Measurements from ENCODE around the gene NARF. TPM values are rescaled to one million over a fixed set of nuclear protein-coding genes. Genes with fewer than 3 reads are reported as not detected.

NARF gene
- total RNA-seq, 1 experiment from 2014 or later, result 59.5 TPM

DNA sequence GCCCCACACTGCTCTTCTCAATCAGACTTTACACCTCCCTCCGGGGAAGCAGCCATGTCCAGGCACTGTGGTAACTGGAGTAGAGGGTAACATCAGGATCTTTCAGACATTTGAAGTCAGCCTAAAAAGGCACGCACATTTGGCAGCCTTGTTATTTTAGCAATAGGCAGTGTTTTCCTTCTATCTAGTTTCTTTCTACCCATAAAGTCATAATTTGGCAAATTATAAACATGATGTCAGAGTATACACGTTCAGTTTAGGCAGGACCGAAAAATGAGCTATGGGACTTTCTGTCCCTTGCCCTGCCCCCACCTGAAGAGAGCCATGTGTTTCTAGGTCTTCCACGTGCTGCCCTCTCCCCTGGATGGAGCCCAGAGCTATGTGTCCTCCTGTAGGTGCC is 21.1 kb downstream of the NARF start:
- no peaks in the 10 kb centered on the region for H3K4me1 ChIP-seq (ENCODE audit: insufficient read depth, low read length)
- H3K9ac ChIP-seq (ENCODE audit: low read length), result no peak overlapping the region
- H2AFZ ChIP-seq (ENCODE audit: low read length), result no peak overlapping the region
- intact Hi-C loops (cut with micrococcal nuclease), result no loop called here
- H3K27me3 ChIP-seq (ENCODE audit: low read length), result no peaks in the 10 kb centered on the region
- no peaks in the 10 kb centered on the region for H3K79me2 ChIP-seq (ENCODE audit: low read length)
- ChIA-PET POLR2A (ENCODE audit: unreplicated experiment) (no interaction called here), CTCF (no interaction called here)
- H3F3A ChIP-seq (ENCODE audit: low read length, unreplicated experiment), result no peaks in the 10 kb centered on the region
- no peaks in the 10 kb centered on the region for H4K20me1 ChIP-seq (ENCODE audit: low read length)
- BruUV-seq (replicated peaks), result no TSS peak
- ATAC-seq (no peak), DNase-seq (no peak)
- no peak overlapping the region for H3K4me3 ChIP-seq (ENCODE audit: low read length)
- H3K9me3 ChIP-seq (ENCODE audit: low read length), result no peaks in the 10 kb centered on the region
- H3K27ac ChIP-seq (ENCODE audit: low read length), result no peak overlapping the region
- H3K4me2 ChIP-seq (ENCODE audit: low read length), result no peak overlapping the region
- TF ChIP-seq, protein P1, sequence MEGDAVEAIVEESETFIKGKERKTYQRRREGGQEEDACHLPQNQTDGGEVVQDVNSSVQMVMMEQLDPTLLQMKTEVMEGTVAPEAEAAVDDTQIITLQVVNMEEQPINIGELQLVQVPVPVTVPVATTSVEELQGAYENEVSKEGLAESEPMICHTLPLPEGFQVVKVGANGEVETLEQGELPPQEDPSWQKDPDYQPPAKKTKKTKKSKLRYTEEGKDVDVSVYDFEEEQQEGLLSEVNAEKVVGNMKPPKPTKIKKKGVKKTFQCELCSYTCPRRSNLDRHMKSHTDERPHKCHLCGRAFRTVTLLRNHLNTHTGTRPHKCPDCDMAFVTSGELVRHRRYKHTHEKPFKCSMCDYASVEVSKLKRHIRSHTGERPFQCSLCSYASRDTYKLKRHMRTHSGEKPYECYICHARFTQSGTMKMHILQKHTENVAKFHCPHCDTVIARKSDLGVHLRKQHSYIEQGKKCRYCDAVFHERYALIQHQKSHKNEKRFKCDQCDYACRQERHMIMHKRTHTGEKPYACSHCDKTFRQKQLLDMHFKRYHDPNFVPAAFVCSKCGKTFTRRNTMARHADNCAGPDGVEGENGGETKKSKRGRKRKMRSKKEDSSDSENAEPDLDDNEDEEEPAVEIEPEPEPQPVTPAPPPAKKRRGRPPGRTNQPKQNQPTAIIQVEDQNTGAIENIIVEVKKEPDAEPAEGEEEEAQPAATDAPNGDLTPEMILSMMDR (conservative IDR thresholded peaks at IDR 0.05; ENCODE audit: low read depth, low read length), result no peak
- TF ChIP-seq EZH2 (IDR thresholded peaks at IDR 0.05; ENCODE audit: low read length, unreplicated experiment) (no peak), EZH2phosphoT487 (IDR thresholded peaks at IDR 0.05; ENCODE audit: borderline replicate concordance, low read length) (no peak)
- peaks cover 13% of the 10 kb centered on the region for H3K36me3 ChIP-seq (ENCODE audit: low read depth, low read length)
- H3K9me2 ChIP-seq (replicated peaks; ENCODE audit: low read length), result no peaks in the 10 kb centered on the region

GRCh38 chr17:82480318-82480717 is 21.8 kb downstream of the NARF start:
- CTCF ChIA-PET, result interaction anchor here (0.6 kb wide), 1 partner anchor 26 kb away, joined by 11 read pairs; no protein-coding TSS in a partner anchor
- H3K4me1 ChIP-seq (ENCODE audit: insufficient read depth, low read length), result no peaks in the 10 kb centered on the region
- H4K20me1 ChIP-seq (ENCODE audit: low read length), result no peaks in the 10 kb centered on the region
- ATAC-seq (no peak), DNase-seq (no peak)
- H3K9me2 ChIP-seq (replicated peaks; ENCODE audit: low read length), result no peaks in the 10 kb centered on the region
- peaks cover 9% of the 10 kb centered on the region for H3K36me3 ChIP-seq (ENCODE audit: low read depth, low read length)
- no peak overlapping the region for H3K27ac ChIP-seq (ENCODE audit: low read length)
- H3K4me3 ChIP-seq (ENCODE audit: low read length), result no peak overlapping the region
- no peak for TF ChIP-seq EZH2phosphoT487 (IDR thresholded peaks at IDR 0.05; ENCODE audit: borderline replicate concordance, low read length)
- TF ChIP-seq EZH2 (IDR thresholded peaks at IDR 0.05; ENCODE audit: low read length, unreplicated experiment), result no peak
- TF ChIP-seq, protein P1 (conservative IDR thresholded peaks at IDR 0.05; ENCODE audit: low read depth, low read length), result no peak
- intact Hi-C loops (cut with micrococcal nuclease), result no loop called here
- no peaks in the 10 kb centered on the region for H3K27me3 ChIP-seq (ENCODE audit: low read length)
- BruUV-seq (replicated peaks), result no TSS peak
- H3K9ac ChIP-seq (ENCODE audit: low read length), result no peak overlapping the region
- no peak overlapping the region for H3K4me2 ChIP-seq (ENCODE audit: low read length)
- H3K9me3 ChIP-seq (ENCODE audit: low read length), result no peaks in the 10 kb centered on the region
- no peaks in the 10 kb centered on the region for H3K79me2 ChIP-seq (ENCODE audit: low read length)
- H3F3A ChIP-seq (ENCODE audit: low read length, unreplicated experiment), result no peaks in the 10 kb centered on the region
- POLR2A ChIA-PET (ENCODE audit: unreplicated experiment), result no interaction called here
- no peak overlapping the region for H2AFZ ChIP-seq (ENCODE audit: low read length)

DNA sequence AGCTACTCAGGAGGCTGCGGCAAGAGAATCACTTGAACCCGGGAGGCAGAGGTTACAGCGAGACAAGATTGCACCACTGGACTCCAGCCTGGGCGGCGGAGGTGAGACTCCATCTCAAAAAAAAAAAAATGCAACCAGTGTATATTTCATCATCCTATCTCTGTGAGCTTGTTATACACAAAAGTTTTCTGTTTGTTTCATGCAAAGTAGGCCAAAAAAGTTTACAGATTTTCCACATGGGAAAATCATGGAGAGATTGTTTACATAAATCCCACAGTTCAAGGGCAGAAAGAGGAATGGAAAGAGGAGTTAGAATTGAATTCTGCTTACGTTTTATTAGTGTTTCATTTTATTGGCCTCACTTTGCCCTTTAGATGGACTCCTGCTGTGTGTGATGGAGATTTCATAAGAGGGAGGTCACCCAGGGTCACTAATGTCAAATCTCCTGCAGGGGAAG is 24.7 kb downstream of the NARF start:
- Histone ChIP-seq H3K9ac (ENCODE audit: low read length) (no peak overlapping the region), H3K9me3 (ENCODE audit: low read length) (no peaks in the 10 kb centered on the region), H3K9me2 (replicated peaks; ENCODE audit: low read length) (no peaks in the 10 kb centered on the region), H3K27me3 (ENCODE audit: low read length) (no peaks in the 10 kb centered on the region), H3F3A (ENCODE audit: low read length, unreplicated experiment) (no peaks in the 10 kb centered on the region), H4K20me1 (ENCODE audit: low read length) (no peaks in the 10 kb centered on the region), H3K4me1 (ENCODE audit: insufficient read depth, low read length) (no peaks in the 10 kb centered on the region), H2AFZ (ENCODE audit: low read length) (no peak overlapping the region), H3K79me2 (ENCODE audit: low read length) (no peaks in the 10 kb centered on the region), H3K27ac (ENCODE audit: low read length) (no peak overlapping the region), H3K4me2 (ENCODE audit: low read length) (no peak overlapping the region), H3K36me3 (ENCODE audit: low read depth, low read length) (peaks cover 22% of the 10 kb centered on the region), H3K4me3 (ENCODE audit: low read length) (no peak overlapping the region)
- POLR2A ChIA-PET (ENCODE audit: unreplicated experiment), result no interaction called here
- intact Hi-C loops (cut with micrococcal nuclease), result no loop called here
- DNase-seq, result no peak
- no peak for ATAC-seq
- TF ChIP-seq EZH2 (IDR thresholded peaks at IDR 0.05; ENCODE audit: low read length, unreplicated experiment) (no peak), EZH2phosphoT487 (IDR thresholded peaks at IDR 0.05; ENCODE audit: borderline replicate concordance, low read length) (no peak)
- TF ChIP-seq, protein P1 (conservative IDR thresholded peaks at IDR 0.05; ENCODE audit: low read depth, low read length), result no peak
- CTCF ChIA-PET, result no interaction called here
- no TSS peak for BruUV-seq (replicated peaks)
